ENCODE measurements around the gene MRPL24. TPM values are rescaled to one million over a fixed set of nuclear protein-coding genes. Genes with fewer than 3 reads are reported as not detected.

MRPL24 gene
- total and polyA plus RNA-seq, 2 of the 8 experiments (the other 6 are each of a cell fraction or from before 2014, with no cell fraction given) = 29.7 to 35.2 TPM

- TF ChIP-seq CHD7 (IDR thresholded peaks at IDR 0.05; ENCODE audit: insufficient replicate concordance, low read length) (no peak), CBX5 (IDR thresholded peaks at IDR 0.05; ENCODE audit: low read depth, low read length) (no peak), ATF3 (IDR thresholded peaks at IDR 0.05; ENCODE audit: insufficient read depth, low read depth, low read length) (no peak), USF2 (IDR thresholded peaks at IDR 0.05; ENCODE audit: low read length) (no peak), KDM5A (IDR thresholded peaks at IDR 0.05; ENCODE audit: low read length) (no peak), JUN (IDR thresholded peaks at IDR 0.05; ENCODE audit: low read depth, low read length) (no peak), GABPA (IDR thresholded peaks at IDR 0.05; ENCODE audit: borderline replicate concordance, insufficient read depth, low read length) (no peak), BCL11A (IDR thresholded peaks at IDR 0.05; ENCODE audit: low read depth in 2 of 2, low read length in 2 of 2) (no peak)
Observed at GRCh38 chr1:156693848-156694689, 46.8 kb downstream of the MRPL24 start (continued).

Data from H1 (cell line).